ENCODE data around the gene UROD.

The UROD gene

GRCh38 chr1:45009296-45009865 is 2.7 kb upstream of the UROD start:
- DNase-seq = no peak

GRCh38 chr1:45009956-45010854 is 1.8 kb upstream of the UROD start:
- no peak for DNase-seq

- peak; percentile 63 for DNase-seq
Measured at GRCh38 chr1:45010855-45011811, 921 bp upstream of the UROD start, which contains the start of gene HECTD3. Gene HECTD3 (minus strand): TSS chr1:45011324. CDS start chr1:45011257, 67 bp downstream.

- peak; percentile 22 for DNase-seq
Measured at GRCh38 chr1:45012639-45013278, 705 bp downstream of the UROD start.

- no peak for DNase-seq
Measured at GRCh38 chr1:45013551-45014209, 1.6 kb downstream of the UROD start.

- peak; percentile 73 for DNase-seq
Measured at GRCh38 chr1:45014321-45015028, 2.4 kb downstream of the UROD start.

GRCh38 chr1:45015683-45016082 is 3.6 kb downstream of the UROD start:
- DNase-seq = no peak

GRCh38 chr1:45016090-45016697 is 4.1 kb downstream of the UROD start:
- DNase-seq = no peak

GRCh38 chr1:45016767-45017166 is 4.7 kb downstream of the UROD start:
- DNase-seq = no peak

- peak; percentile 30 for DNase-seq
Measured at GRCh38 chr1:45018599-45019230, 6.7 kb downstream of the UROD start.

- no peak for DNase-seq
Measured at GRCh38 chr1:45023663-45024062, 11.6 kb downstream of the UROD start.

GRCh38 chr1:45026446-45026845 is 14.4 kb downstream of the UROD start:
- DNase-seq = no peak

GRCh38 chr1:45032837-45033236 is 20.8 kb downstream of the UROD start:
- no peak for DNase-seq

GRCh38 chr1:45033356-45033755 is 21.3 kb downstream of the UROD start:
- DNase-seq = no peak

- DNase-seq = no peak
Measured at GRCh38 chr1:45035631-45036301, 23.7 kb downstream of the UROD start.

- DNase-seq = no peak
Measured at GRCh38 chr1:45037456-45037855, 25.4 kb downstream of the UROD start.

GRCh38 chr1:45038240-45038639 is 26.2 kb downstream of the UROD start:
- no peak for DNase-seq

- no peak for DNase-seq
Measured at GRCh38 chr1:45038661-45039364, 26.8 kb downstream of the UROD start.

GRCh38 chr1:45040297-45040696 is 28.2 kb downstream of the UROD start:
- no peak for DNase-seq

Data from fibroblast of skin of right quadriceps (primary cell).